Loucy (cell line): Measurements from ENCODE around the gene SH2D5.

Experiments
- H2AFZ ChIP-seq: fragments of 200-600 bp; sonication (generic); 2 replicates; pipeline ENCODE4 v1.6.0; 2016; ENCODE audit warnings: antibody characterized with exemption, mild to moderate bottlenecking, low read length, moderate library complexity
- H3F3A ChIP-seq: fragments of 200-600 bp; 2 replicates; pipeline ENCODE4 v1.6.0; 2016; ENCODE audit warnings: antibody characterized with exemption, low read depth, mild to moderate bottlenecking
- H3K27me3 ChIP-seq: fragments of 200-600 bp; sonication (generic); 2 replicates; pipeline ENCODE4 v1.6.1; 2014; ENCODE audit warnings: low read length, mild to moderate bottlenecking; ENCODE audit not compliant: insufficient read depth, poor library complexity, severe bottlenecking
- H3K36me3 ChIP-seq: fragments of 200-600 bp; sonication (generic); 2 replicates; pipeline ENCODE4 v1.6.1; 2016; ENCODE audit warnings: low read length; ENCODE audit not compliant: insufficient read depth
- H3K4me1 ChIP-seq: fragments of 200-600 bp; sonication (generic); 2 replicates; pipeline ENCODE4 v1.5.1; 2014; ENCODE audit warnings: low read length, mild to moderate bottlenecking; ENCODE audit not compliant: insufficient read depth, poor library complexity, severe bottlenecking
- H3K4me2 ChIP-seq: fragments of 200-600 bp; sonication (generic); 2 replicates; pipeline ENCODE4 v1.6.0; 2014; ENCODE audit warnings: antibody characterized with exemption, low read length, low read depth, mild to moderate bottlenecking; ENCODE audit not compliant: poor library complexity, severe bottlenecking
- H3K4me3 ChIP-seq: fragments of 200-600 bp; sonication (generic); 2 replicates; pipeline ENCODE4 v1.5.1; 2014; ENCODE audit warnings: low read length, mild to moderate bottlenecking, mixed read lengths; ENCODE audit not compliant: poor library complexity, severe bottlenecking
- H3K79me2 ChIP-seq: fragments of 200-600 bp; sonication (generic); 2 replicates; pipeline ENCODE4 v1.6.1; 2014; ENCODE audit warnings: low read length; ENCODE audit not compliant: insufficient read depth
- H3K9ac ChIP-seq: fragments of 200-600 bp; sonication (generic); 2 replicates; pipeline ENCODE4 v1.6.0; 2014; ENCODE audit warnings: mild to moderate bottlenecking, low read depth, low read length, moderate library complexity; ENCODE audit not compliant: poor library complexity, severe bottlenecking
- H3K9me2 ChIP-seq: fragments of 200-600 bp; sonication (generic); replicated peaks from 2 replicates; pipeline ENCODE4 v1.6.1; 2016; ENCODE audit warnings: low read depth, low read length, mixed read lengths
- H3K9me3 ChIP-seq: fragments of 200-600 bp; sonication (generic); 2 replicates; pipeline ENCODE4 v1.6.1; 2014; ENCODE audit warnings: mild to moderate bottlenecking, antibody characterized with exemption, low read length, low read depth; ENCODE audit not compliant: insufficient read depth
- H4K20me1 ChIP-seq: fragments of 200-600 bp; sonication (generic); 2 replicates; pipeline ENCODE4 v1.6.0; 2014; ENCODE audit warnings: antibody characterized with exemption, low read length, mild to moderate bottlenecking; ENCODE audit not compliant: insufficient read depth, poor library complexity, severe bottlenecking
- EZH2phosphoT487 ChIP-seq: fragments of 200-600 bp; IDR thresholded peaks from 2 replicates; pipeline ENCODE4 v1.6.1; 2018; ENCODE audit warnings: antibody characterized with exemption, mild to moderate bottlenecking, moderate library complexity, borderline replicate concordance
- TF ChIP-seq, protein P1 (sequence below): fragments of 200-600 bp; sonication (generic); conservative IDR thresholded peaks from 2 replicates; pipeline ENCODE4 v1.5.1; 2014; ENCODE audit warnings: mild to moderate bottlenecking, antibody characterized with exemption, low read length

The SH2D5 gene

DNA sequence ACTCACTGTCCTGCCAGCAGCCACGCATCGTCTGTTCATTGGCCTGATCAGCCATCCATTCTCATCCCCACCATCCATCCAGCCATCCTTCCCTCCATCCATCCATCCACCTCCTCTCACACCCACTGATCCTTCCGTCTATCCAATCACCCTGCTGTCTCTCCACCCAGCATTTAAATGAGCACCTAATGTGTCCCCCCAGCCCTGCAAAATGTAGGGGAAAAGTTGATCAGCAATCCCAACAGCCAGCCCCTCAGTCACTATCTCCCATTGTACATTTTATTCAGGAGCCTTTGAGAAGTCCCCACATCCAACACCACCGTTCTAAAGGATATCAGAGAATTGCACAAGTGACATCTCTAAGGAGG, 60.3 kb downstream of the SH2D5 start:
- H4K20me1 ChIP-seq: no peaks in the 10 kb centered on the region
- no peak overlapping the region for H2AFZ ChIP-seq
- H3K36me3 ChIP-seq: no peaks in the 10 kb centered on the region
- H3K27me3 ChIP-seq: no peaks in the 10 kb centered on the region
- H3K9ac ChIP-seq: no peak overlapping the region
- H3K79me2 ChIP-seq: no peaks in the 10 kb centered on the region
- TF ChIP-seq EZH2phosphoT487: no peak
- no peak overlapping the region for H3K4me2 ChIP-seq
- no peaks in the 10 kb centered on the region for H3K9me3 ChIP-seq
- H3F3A ChIP-seq: no peaks in the 10 kb centered on the region
- no peak overlapping the region for H3K4me3 ChIP-seq
- H3K9me2 ChIP-seq: no peaks in the 10 kb centered on the region
- H3K4me1 ChIP-seq: no peaks in the 10 kb centered on the region

- H3K9ac ChIP-seq: no peak overlapping the region
- no peak overlapping the region for H3K4me3 ChIP-seq
- H3K9me3 ChIP-seq: no peaks in the 10 kb centered on the region
- no peaks in the 10 kb centered on the region for H3K9me2 ChIP-seq
- H3K36me3 ChIP-seq: no peaks in the 10 kb centered on the region
- no peaks in the 10 kb centered on the region for H4K20me1 ChIP-seq
- H3K4me1 ChIP-seq: peaks cover 11% of the 10 kb centered on the region
- no peak overlapping the region for H2AFZ ChIP-seq
- H3F3A ChIP-seq: peaks cover 2% of the 10 kb centered on the region; the same call in 1 of the 2 replicates
- no peaks in the 10 kb centered on the region for H3K27me3 ChIP-seq
- no peak for TF ChIP-seq EZH2phosphoT487
- TF ChIP-seq, protein P1, sequence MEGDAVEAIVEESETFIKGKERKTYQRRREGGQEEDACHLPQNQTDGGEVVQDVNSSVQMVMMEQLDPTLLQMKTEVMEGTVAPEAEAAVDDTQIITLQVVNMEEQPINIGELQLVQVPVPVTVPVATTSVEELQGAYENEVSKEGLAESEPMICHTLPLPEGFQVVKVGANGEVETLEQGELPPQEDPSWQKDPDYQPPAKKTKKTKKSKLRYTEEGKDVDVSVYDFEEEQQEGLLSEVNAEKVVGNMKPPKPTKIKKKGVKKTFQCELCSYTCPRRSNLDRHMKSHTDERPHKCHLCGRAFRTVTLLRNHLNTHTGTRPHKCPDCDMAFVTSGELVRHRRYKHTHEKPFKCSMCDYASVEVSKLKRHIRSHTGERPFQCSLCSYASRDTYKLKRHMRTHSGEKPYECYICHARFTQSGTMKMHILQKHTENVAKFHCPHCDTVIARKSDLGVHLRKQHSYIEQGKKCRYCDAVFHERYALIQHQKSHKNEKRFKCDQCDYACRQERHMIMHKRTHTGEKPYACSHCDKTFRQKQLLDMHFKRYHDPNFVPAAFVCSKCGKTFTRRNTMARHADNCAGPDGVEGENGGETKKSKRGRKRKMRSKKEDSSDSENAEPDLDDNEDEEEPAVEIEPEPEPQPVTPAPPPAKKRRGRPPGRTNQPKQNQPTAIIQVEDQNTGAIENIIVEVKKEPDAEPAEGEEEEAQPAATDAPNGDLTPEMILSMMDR: no peak
- no peak overlapping the region for H3K4me2 ChIP-seq
- H3K79me2 ChIP-seq: no peaks in the 10 kb centered on the region
Observed at GRCh38 chr1:20670936-20671335, 61.6 kb downstream of the SH2D5 start.
